K562 (cell line): ENCODE measurements around the gene CLP1. TPM values are rescaled to one million over a fixed set of nuclear protein-coding genes. Genes with fewer than 3 reads are reported as not detected.

ENCODE experiments used
- ATAC-seq: fragments of 200-7000 bp; cut with Tn5 transposase; 3 replicates; pipeline ENCODE4 v1.9.1; 2020; ENCODE audit warnings: moderate library complexity
- BruUV-seq: library from RNA; stranded (reverse); fragments of 400-500 nt; replicated peaks from 2 replicates; lab custom pipeline; 2021; lab: Mats Ljungman, UMichigan
- CTCF ChIA-PET: fragments of 300-600 bp; formaldehyde crosslinking; extraction: SDS; loops from one replicate; lab custom pipeline; 2021; ENCODE audit warnings: low intra/inter-chr PET ratio; lab: Yijun Ruan, JAX
- POLR2A ChIA-PET: fragments of 300-600, 350-650 bp; sonication (Branson Sonifier 250); formaldehyde crosslinking; extraction: SDS; loops from one replicate; lab custom pipeline; 2021; ENCODE audit warnings: antibody characterized with exemption, inconsistent platforms; lab: Yijun Ruan, JAX
- DNase-seq, 4 experiments: peaks; one replicate each; pipeline versions ENCODE4 v3.0.0 to v3.0.0-alpha.2; 2011 to 2018; ENCODE audit warnings: low spot score in 3 of 4, mixed read lengths in 3 of 4; ENCODE audit errors: extremely low read depth in 1 of 4
- FAIRE-seq: peaks from 2 replicates; lab custom pipeline; 2011; peaks lifted over from hg19 to GRCh38; lab: Jason Lieb, UNC
- H2AFZ ChIP-seq: 2 replicates; pipeline ENCODE4 v1.6.0; 2011; ENCODE audit warnings: low read depth, low read length, control low read depth, inconsistent platforms
- H3K27ac ChIP-seq: fragments of 200-600 bp; 3 replicates; pipeline ENCODE4 v1.8.0; 2011; ENCODE audit warnings: low read depth, mild to moderate bottlenecking, control low read depth, inconsistent platforms, low read length, moderate library complexity, mixed read lengths; ENCODE audit errors: extremely low read depth
- H3K27me3 ChIP-seq, 2 experiments: fragments of 300-600 bp in 1 of 2; 2 replicates in 1 of 2; 3 replicates in 1 of 2; pipeline versions ENCODE4 v1.6.0 to v1.8.0; 2011; ENCODE audit warnings: inconsistent platforms in 2 of 2, low read length in 2 of 2, mild to moderate bottlenecking in 1 of 2, mixed read lengths in 1 of 2, moderate library complexity in 1 of 2; ENCODE audit not compliant: control insufficient read depth in 2 of 2, insufficient read depth in 2 of 2
- H3K36me3 ChIP-seq: fragments of 300-600 bp; 3 replicates; pipeline ENCODE4 v1.8.0; 2011; ENCODE audit warnings: mild to moderate bottlenecking, low read length, inconsistent platforms; ENCODE audit not compliant: control insufficient read depth, insufficient read depth
- H3K4me1 ChIP-seq, 2 experiments: fragments of 200-600 bp in 1 of 2; replicated peaks in 1 of 2; 2 replicates in 1 of 2; 3 replicates in 1 of 2; pipeline versions ENCODE4 v1.5.1 to v1.8.0; 2011; ENCODE audit warnings: inconsistent platforms in 2 of 2, low read length in 2 of 2, mild to moderate bottlenecking in 1 of 2, mixed read lengths in 1 of 2, moderate library complexity in 1 of 2; ENCODE audit not compliant: control insufficient read depth in 2 of 2, insufficient read depth in 2 of 2
- H3K4me2 ChIP-seq: 2 replicates; pipeline ENCODE4 v1.6.1; 2011; ENCODE audit warnings: low read length, control low read depth, inconsistent platforms, mixed read lengths; ENCODE audit not compliant: insufficient read depth
- H3K4me3 ChIP-seq: fragments of 200-600 bp; sonication (generic), shearing (Covaris generic); 2 replicates; pipeline ENCODE4 v1.5.1; 2016; ENCODE audit warnings: control low read depth, inconsistent platforms
- H3K79me2 ChIP-seq: fragments of 200-600 bp; 3 replicates; pipeline ENCODE4 v1.8.0; 2011; ENCODE audit warnings: low read length, inconsistent platforms; ENCODE audit not compliant: control insufficient read depth, insufficient read depth
- H3K9ac ChIP-seq, 2 experiments: 2 replicates each; pipeline versions ENCODE4 v1.6.0 to v1.6.1; 2011; ENCODE audit warnings: low read depth in 2 of 2, low read length in 2 of 2, control low read depth in 1 of 2, inconsistent platforms in 1 of 2, mild to moderate bottlenecking in 1 of 2, mixed read lengths in 1 of 2; ENCODE audit not compliant: insufficient read depth in 1 of 2
- H3K9me1 ChIP-seq: one replicate; pipeline ENCODE4 v1.6.0; 2011; ENCODE audit warnings: inconsistent platforms, mild to moderate bottlenecking, low read length, moderate library complexity; ENCODE audit not compliant: control insufficient read depth, insufficient read depth
- H3K9me3 ChIP-seq: replicated peaks from 2 replicates; pipeline ENCODE4 v1.5.1; 2011; ENCODE audit warnings: low read depth, low read length, inconsistent platforms; ENCODE audit not compliant: control insufficient read depth, insufficient read depth
- H4K20me1 ChIP-seq: replicated peaks from 2 replicates; pipeline ENCODE4 v1.6.1; 2011; ENCODE audit warnings: low read length, inconsistent platforms, mixed read lengths; ENCODE audit not compliant: control insufficient read depth, insufficient read depth
- RBM25 ChIP-seq: fragments of 200-400 bp; formaldehyde crosslinking; IDR thresholded peaks from 2 replicates; pipeline ENCODE4 v1.6.1; 2018; ENCODE audit warnings: low read length, low read depth, moderate library complexity; ENCODE audit not compliant: severe bottlenecking
- ZFP36 ChIP-seq: fragments of 150-350 bp; IDR thresholded peaks from 2 replicates; pipeline ENCODE4 v1.6.1; 2018; ENCODE audit warnings: low read length, low read depth; ENCODE audit not compliant: partially characterized antibody
- WGBS: fragments of 100-300 bp; shearing (Covaris generic); methylation state at CpG from one replicate; pipeline ENCODE4 v1.1.6; 2016; ENCODE audit warnings: low coverage, mixed read lengths; ENCODE audit not compliant: insufficient coverage; ENCODE audit errors: missing lambda C conversion rate; 5-methylcytosine and 5-hydroxymethylcytosine counted together
- in situ Hi-C: fragments of 300-500 bp; cut with MboI; formaldehyde crosslinking; loops from 4 replicates; pipeline ENCODE4 v1.15.0; 2018; ENCODE audit warnings: inconsistent platforms, mixed read lengths
- intact Hi-C: fragments of 100-400 bp; cut with micrococcal nuclease; formaldehyde crosslinking; loops from 2 replicates; pipeline ENCODE4 v1.14.2; 2022
- polyA plus RNA-seq, 8 experiments: library from polyadenylated mRNA; depleted of rRNA in 4 of 8; stranded (reverse) in 5 of 8; unstranded in 3 of 8; fragments of >200 nt; fragmentation: Nextera tagmentation in 2 of 8; fragmentation: Illumina TruSeq in 1 of 8; extraction: Ambion mirVana in 2 of 8; extraction: Trizol in 1 of 8; gene quantifications; 2 replicates each; pipeline versions ENCODE4 v1.2.1 to v1.2.3, GENCODE V29; 2011 to 2014; ENCODE audit warnings: inconsistent platforms in 1 of 8, missing spikeins in 1 of 8
- total RNA-seq, 7 experiments: library from RNA; depleted of rRNA in 6 of 7; stranded (reverse); fragments of >200 nt in 6 of 7; fragmentation: Illumina TruSeq in 2 of 7; extraction: Trizol in 2 of 7; gene quantifications; 2 replicates each; pipeline versions ENCODE4 v1.2.1 to v1.2.3, GENCODE V29; 2011 to 2021; ENCODE audit warnings: low replicate concordance in 1 of 7
- TF ChIP-seq, protein P1 (sequence below), 2 experiments: fragments of 150-350 bp in 1 of 2; IDR thresholded peaks; 2 replicates each; pipeline ENCODE4 v1.6.1; 2012 to 2016; ENCODE audit warnings: low read depth in 2 of 2, low read length in 2 of 2, mild to moderate bottlenecking in 1 of 2, moderate library complexity in 1 of 2

The CLP1 gene
- total and polyA plus RNA-seq, 9 of the 15 experiments (the other 6 are each of a cell fraction or from before 2014, with no cell fraction given), result 19.1 to 46.2 (median 27.8) TPM

DNA sequence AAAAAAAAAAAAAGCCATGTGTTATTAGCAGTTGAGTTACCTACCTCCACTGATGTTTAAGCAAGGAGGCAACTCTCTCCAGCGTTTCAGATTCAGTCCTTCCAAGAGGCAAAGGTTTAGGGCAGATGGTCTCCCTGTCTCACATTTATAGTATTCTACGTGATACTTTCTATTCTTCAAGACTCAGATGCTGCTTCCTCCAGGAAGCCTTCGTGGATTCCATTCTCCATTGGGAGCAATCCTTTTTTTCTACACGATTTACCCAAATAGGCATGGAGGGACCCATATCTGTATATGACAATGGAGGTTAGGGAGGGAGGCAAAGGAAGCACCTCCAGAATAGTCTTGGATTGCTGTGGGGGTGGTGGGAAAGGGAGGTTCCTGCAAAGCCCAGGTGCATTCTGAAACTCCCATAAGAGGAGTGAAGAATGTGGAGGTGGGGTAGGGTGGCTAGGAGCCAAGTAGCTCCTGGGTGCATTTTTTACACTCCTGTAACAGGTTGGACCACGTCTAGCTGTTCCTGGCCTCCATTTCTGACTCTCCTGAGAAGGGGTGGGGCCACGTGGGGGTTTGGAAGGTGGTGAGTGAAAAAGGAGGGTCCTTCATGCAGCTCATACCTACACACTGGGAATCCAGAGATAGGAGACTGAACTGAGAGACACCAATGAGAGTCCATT, 24.0 kb upstream of the CLP1 start:
- no peaks in the 10 kb centered on the region for H3K79me2 ChIP-seq
- H3K4me2 ChIP-seq, result no peak overlapping the region
- DNase-seq (no peak), FAIRE-seq (no peak), ATAC-seq (no peak)
- intact Hi-C loops (no loop called here), in situ Hi-C loops (no loop called here)
- BruUV-seq, result no TSS peak
- no peak overlapping the region for H3K27ac ChIP-seq
- H3K9me1 ChIP-seq, result no peaks in the 10 kb centered on the region
- no peak overlapping the region for H2AFZ ChIP-seq
- no peaks in the 10 kb centered on the region for H4K20me1 ChIP-seq
- 1% methylated on average over 6 of the region's 6 CpGs for WGBS
- no peaks in the 10 kb centered on the region for H3K36me3 ChIP-seq
- peaks cover 18 to 33% of the 10 kb centered on the region in 2 experiments for H3K27me3 ChIP-seq
- H3K9me3 ChIP-seq, result no peaks in the 10 kb centered on the region
- POLR2A ChIA-PET, result interaction anchor here (0.5 to 0.6 kb wide), 2 partner anchors 84 to 203 kb away, joined by 3 to 4 read pairs; no protein-coding TSS in a partner anchor
- no peak overlapping the region for H3K9ac ChIP-seq
- CTCF ChIA-PET, result interaction anchor here (0.6 kb wide), 1 partner anchor 56 kb away, joined by 3 read pairs; no protein-coding TSS in a partner anchor
- TF ChIP-seq ZFP36 (peak; percentile 86), RBM25 (peak; percentile 52)
- TF ChIP-seq, protein P1, sequence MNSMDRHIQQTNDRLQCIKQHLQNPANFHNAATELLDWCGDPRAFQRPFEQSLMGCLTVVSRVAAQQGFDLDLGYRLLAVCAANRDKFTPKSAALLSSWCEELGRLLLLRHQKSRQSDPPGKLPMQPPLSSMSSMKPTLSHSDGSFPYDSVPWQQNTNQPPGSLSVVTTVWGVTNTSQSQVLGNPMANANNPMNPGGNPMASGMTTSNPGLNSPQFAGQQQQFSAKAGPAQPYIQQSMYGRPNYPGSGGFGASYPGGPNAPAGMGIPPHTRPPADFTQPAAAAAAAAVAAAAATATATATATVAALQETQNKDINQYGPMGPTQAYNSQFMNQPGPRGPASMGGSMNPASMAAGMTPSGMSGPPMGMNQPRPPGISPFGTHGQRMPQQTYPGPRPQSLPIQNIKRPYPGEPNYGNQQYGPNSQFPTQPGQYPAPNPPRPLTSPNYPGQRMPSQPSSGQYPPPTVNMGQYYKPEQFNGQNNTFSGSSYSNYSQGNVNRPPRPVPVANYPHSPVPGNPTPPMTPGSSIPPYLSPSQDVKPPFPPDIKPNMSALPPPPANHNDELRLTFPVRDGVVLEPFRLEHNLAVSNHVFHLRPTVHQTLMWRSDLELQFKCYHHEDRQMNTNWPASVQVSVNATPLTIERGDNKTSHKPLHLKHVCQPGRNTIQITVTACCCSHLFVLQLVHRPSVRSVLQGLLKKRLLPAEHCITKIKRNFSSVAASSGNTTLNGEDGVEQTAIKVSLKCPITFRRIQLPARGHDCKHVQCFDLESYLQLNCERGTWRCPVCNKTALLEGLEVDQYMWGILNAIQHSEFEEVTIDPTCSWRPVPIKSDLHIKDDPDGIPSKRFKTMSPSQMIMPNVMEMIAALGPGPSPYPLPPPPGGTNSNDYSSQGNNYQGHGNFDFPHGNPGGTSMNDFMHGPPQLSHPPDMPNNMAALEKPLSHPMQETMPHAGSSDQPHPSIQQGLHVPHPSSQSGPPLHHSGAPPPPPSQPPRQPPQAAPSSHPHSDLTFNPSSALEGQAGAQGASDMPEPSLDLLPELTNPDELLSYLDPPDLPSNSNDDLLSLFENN (IDR thresholded peaks at IDR 0.05; ENCODE audit: low read depth in 2 of 2, low read length in 2 of 2), result no peak
- H3K4me3 ChIP-seq, result no peak overlapping the region
- peaks cover 0 to 6% of the 10 kb centered on the region in 2 experiments; a peak in 2 of 5 replicates for H3K4me1 ChIP-seq
